ENCODE measurements around the gene JCAD. TPM values are rescaled to one million over a fixed set of nuclear protein-coding genes. Genes with fewer than 3 reads are reported as not detected.

The JCAD gene
- total and polyA plus RNA-seq, 10 of the 15 experiments (the other 5 are each of a cell fraction or from before 2014, with no cell fraction given): 0.28 TPM; not detected in 9

GRCh38 chr10:30046476-30046875 is 12.9 kb downstream of the JCAD start:
- no peaks in the 10 kb centered on the region for H3K4me1 ChIP-seq (ENCODE audit: control insufficient read depth, insufficient read depth, low read length)
- DNase-seq (ENCODE audit: low read depth, low spot score) (no peak), FAIRE-seq (no peak), ATAC-seq (no peak)
- ChIA-PET RAD21 (ENCODE audit: unreplicated experiment) (no interaction called here), CTCF (no interaction called here), POLR2A (no interaction called here), SMC1A (ENCODE audit: uncharacterized antibody, unreplicated experiment) (no interaction called here)
- in situ Hi-C loops (cut with MboI): no loop called here
- peaks cover 3 to 10% of the 10 kb centered on the region in 2 experiments; a peak in 3 of 4 replicates for H3K27me3 ChIP-seq (replicated peaks in 1 of 2; ENCODE audit: control insufficient read depth in 2 of 2, insufficient read depth in 2 of 2, low read length in 1 of 2)
- BruUV-seq (replicated peaks): no TSS peak
- no peak overlapping the region for H2AFZ ChIP-seq (ENCODE audit: control insufficient read depth, low read depth, low read length)
- WGBS (ENCODE audit: insufficient coverage, insufficient replicate concordance, low lambda C conversion rate, missing lambda C conversion rate): 9% methylated on average over 3 of the region's 3 CpGs
- TF ChIP-seq POU2F2 (IDR thresholded peaks at IDR 0.05; ENCODE audit: borderline replicate concordance, low read depth, low read length): no peak
- no peak for TF ChIP-seq SIN3A (IDR thresholded peaks at IDR 0.05; ENCODE audit: low read depth, low read length)
- TF ChIP-seq IKZF2 (IDR thresholded peaks at IDR 0.05): no peak
- TF ChIP-seq SRF (IDR thresholded peaks at IDR 0.05; ENCODE audit: low read depth in 2 of 2, low read length in 2 of 2): no peak
- TF ChIP-seq ZNF592 (IDR thresholded peaks at IDR 0.05): no peak
- TF ChIP-seq KLF5 (IDR thresholded peaks at IDR 0.05; ENCODE audit: partially characterized antibody): no peak
- TF ChIP-seq HSF1 (IDR thresholded peaks at IDR 0.05; ENCODE audit: low read depth, low read length): no peak
- H4K20me1 ChIP-seq (ENCODE audit: control insufficient read depth, insufficient read depth): no peaks in the 10 kb centered on the region
- H3K4me3 ChIP-seq: no peak overlapping the region
- no peak overlapping the region for H3K9ac ChIP-seq (ENCODE audit: control insufficient read depth, insufficient read depth, low read length)
- H3K27ac ChIP-seq (ENCODE audit: control insufficient read depth, insufficient read depth): no peak overlapping the region
- H3K36me3 ChIP-seq (ENCODE audit: control insufficient read depth in 2 of 2, insufficient read depth in 2 of 2, low read length in 1 of 2): no peaks in the 10 kb centered on the region
- intact Hi-C loops (cut with micrococcal nuclease; ENCODE audit: unreplicated experiment): no loop called here
- H3K79me2 ChIP-seq (ENCODE audit: control insufficient read depth, insufficient read depth, low read length): no peaks in the 10 kb centered on the region
- H3K9me3 ChIP-seq (replicated peaks; ENCODE audit: control insufficient read depth, insufficient read depth, low read length): no peaks in the 10 kb centered on the region
- no peak overlapping the region for H3K4me2 ChIP-seq (ENCODE audit: control insufficient read depth, insufficient read depth)

All from GM12878 (cell line).